ENCODE results near the gene CTCF.

DNA sequence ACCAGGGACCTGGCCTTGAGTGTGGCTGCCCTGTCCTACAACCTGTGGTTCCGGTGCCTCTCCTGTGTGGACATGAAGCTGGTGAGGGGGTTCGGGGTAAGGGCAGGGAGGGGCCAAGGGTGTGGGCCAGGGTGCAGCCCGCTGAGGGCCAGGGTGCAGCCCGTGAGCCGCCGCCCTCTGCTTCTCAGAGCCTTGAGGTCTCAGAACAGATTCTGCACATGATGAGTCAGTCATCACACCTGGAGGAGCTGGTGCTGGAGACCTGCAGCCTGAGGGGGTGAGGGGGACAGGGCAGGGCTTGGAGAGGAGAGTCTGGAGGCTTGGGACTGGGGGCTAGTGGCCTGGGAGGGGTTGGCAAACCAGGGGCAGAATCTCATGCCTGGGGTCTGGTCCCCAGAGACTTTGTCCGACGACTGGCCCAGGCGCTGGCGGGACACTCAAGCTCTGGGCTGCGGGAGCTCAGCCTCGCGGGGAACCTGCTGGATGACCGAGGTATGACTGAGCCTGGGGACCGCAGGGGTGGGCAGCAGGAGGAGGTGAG, 84.9 kb downstream of the CTCF start:
- TF ChIP-seq CTCF (IDR thresholded peaks at IDR 0.05) (no peak), POLR2AphosphoS5 (IDR thresholded peaks at IDR 0.05; ENCODE audit: low read depth, low read length) (no peak), TCF7L2 (IDR thresholded peaks at IDR 0.05; ENCODE audit: low read depth, low read length) (no peak), SIN3A (IDR thresholded peaks at IDR 0.05; ENCODE audit: borderline replicate concordance, insufficient read depth, low read depth, low read length) (no peak)
- TF ChIP-seq, protein P1, sequence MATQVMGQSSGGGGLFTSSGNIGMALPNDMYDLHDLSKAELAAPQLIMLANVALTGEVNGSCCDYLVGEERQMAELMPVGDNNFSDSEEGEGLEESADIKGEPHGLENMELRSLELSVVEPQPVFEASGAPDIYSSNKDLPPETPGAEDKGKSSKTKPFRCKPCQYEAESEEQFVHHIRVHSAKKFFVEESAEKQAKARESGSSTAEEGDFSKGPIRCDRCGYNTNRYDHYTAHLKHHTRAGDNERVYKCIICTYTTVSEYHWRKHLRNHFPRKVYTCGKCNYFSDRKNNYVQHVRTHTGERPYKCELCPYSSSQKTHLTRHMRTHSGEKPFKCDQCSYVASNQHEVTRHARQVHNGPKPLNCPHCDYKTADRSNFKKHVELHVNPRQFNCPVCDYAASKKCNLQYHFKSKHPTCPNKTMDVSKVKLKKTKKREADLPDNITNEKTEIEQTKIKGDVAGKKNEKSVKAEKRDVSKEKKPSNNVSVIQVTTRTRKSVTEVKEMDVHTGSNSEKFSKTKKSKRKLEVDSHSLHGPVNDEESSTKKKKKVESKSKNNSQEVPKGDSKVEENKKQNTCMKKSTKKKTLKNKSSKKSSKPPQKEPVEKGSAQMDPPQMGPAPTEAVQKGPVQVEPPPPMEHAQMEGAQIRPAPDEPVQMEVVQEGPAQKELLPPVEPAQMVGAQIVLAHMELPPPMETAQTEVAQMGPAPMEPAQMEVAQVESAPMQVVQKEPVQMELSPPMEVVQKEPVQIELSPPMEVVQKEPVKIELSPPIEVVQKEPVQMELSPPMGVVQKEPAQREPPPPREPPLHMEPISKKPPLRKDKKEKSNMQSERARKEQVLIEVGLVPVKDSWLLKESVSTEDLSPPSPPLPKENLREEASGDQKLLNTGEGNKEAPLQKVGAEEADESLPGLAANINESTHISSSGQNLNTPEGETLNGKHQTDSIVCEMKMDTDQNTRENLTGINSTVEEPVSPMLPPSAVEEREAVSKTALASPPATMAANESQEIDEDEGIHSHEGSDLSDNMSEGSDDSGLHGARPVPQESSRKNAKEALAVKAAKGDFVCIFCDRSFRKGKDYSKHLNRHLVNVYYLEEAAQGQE (IDR thresholded peaks at IDR 0.05; ENCODE audit: insufficient read depth in 1 of 2, low read depth in 2 of 2, low read length in 1 of 2), result no peak

Data from Panc1 (cell line).